Type B pancreatic cell (in vitro differentiated cells): ENCODE results near the gene ESR2. TPM values are rescaled to one million over a fixed set of nuclear protein-coding genes. Genes with fewer than 3 reads are reported as not detected.

Experiments
- DNase-seq: peaks from one replicate; pipeline ENCODE4 v3.0.0; 2021; ENCODE audit warnings: mixed read lengths; ENCODE audit not compliant: unreplicated experiment; ENCODE audit errors: extremely low spot score
- H3K27ac Mint-ChIP-seq: 2 replicates; pipeline ENCODE4 v1.8.0; 2021; ENCODE audit warnings: mild to moderate bottlenecking, mixed read lengths
- H3K27me3 Mint-ChIP-seq: 2 replicates; pipeline ENCODE4 v1.8.0; 2021; ENCODE audit warnings: mixed read lengths
- H3K36me3 Mint-ChIP-seq: 2 replicates; pipeline ENCODE4 v1.8.0; 2021; ENCODE audit warnings: mixed read lengths
- H3K4me1 Mint-ChIP-seq: one replicate; pipeline ENCODE4 v1.8.0; 2021; ENCODE audit warnings: mixed read lengths; ENCODE audit not compliant: unreplicated experiment
- H3K4me3 Mint-ChIP-seq: 2 replicates; pipeline ENCODE4 v1.8.0; 2021; ENCODE audit warnings: mild to moderate bottlenecking, mixed read lengths
- H3K9me3 Mint-ChIP-seq: 2 replicates; pipeline ENCODE4 v1.8.0; 2021; ENCODE audit warnings: mixed read lengths
- CTCF ChIP-seq: fragments of 200-600 bp; sonication (generic); conservative IDR thresholded peaks from 2 replicates; pipeline ENCODE4 v1.5.0; 2021; ENCODE audit warnings: antibody characterized with exemption, mild to moderate bottlenecking
- long read RNA-seq: library from polyadenylated mRNA; unstranded; transcript quantifications from one replicate; pipeline ENCODE4 v2.0.0, GENCODE V29; 2020
- total RNA-seq: library from RNA; stranded (reverse); gene quantifications from 2 replicates; pipeline ENCODE4 v1.2.1, GENCODE V29; 2021; ENCODE audit warnings: low replicate concordance

ESR2 gene
- total RNA-seq = 0.19 and 0.53 TPM in 2 replicates
- long read RNA-seq, partial matches to known transcripts = 0 of 2 reads
- long read RNA-seq, other reads (novel, unspliced or antisense) = 2 of 2 reads

- DNase-seq = peak; percentile 71
- no peak for TF ChIP-seq CTCF
- Mint-ChIP-seq H3K9me3 (no peaks in the 10 kb centered on the region), H3K4me3 (peak within 1 kb of the TSS; percentile 78), H3K36me3 (no peaks in the 10 kb centered on the region), H3K4me1 (peaks cover 5% of the 10 kb centered on the region), H3K27ac (no peak within 1 kb of the TSS), H3K27me3 (peaks cover 65% of the 10 kb centered on the region)
Observed at GRCh38 chr14:64293976-64294671, at the start of gene ESR2. ESR2 (minus strand) TSS chr14:64294371; CDS start chr14:64282985, 11,386 bp downstream.

GRCh38 chr14:64340560-64341196 lies 46.5 kb upstream of the ESR2 start:
- no peak for TF ChIP-seq CTCF
- Mint-ChIP-seq H3K4me1 (peaks cover 25% of the 10 kb centered on the region), H3K27ac (peak overlapping the region; percentile 46), H3K4me3 (peak overlapping the region; percentile 66), H3K27me3 (no peaks in the 10 kb centered on the region), H3K36me3 (peaks cover 4% of the 10 kb centered on the region), H3K9me3 (peaks cover 9% of the 10 kb centered on the region)
- DNase-seq = no peak

- Mint-ChIP-seq H3K27ac (peak overlapping the region; percentile 95), H3K4me1 (peaks cover 25% of the 10 kb centered on the region), H3K27me3 (no peaks in the 10 kb centered on the region), H3K9me3 (peaks cover 9% of the 10 kb centered on the region), H3K36me3 (peaks cover 4% of the 10 kb centered on the region), H3K4me3 (peak overlapping the region; percentile 92)
- no peak for TF ChIP-seq CTCF
- peak; percentile 91 for DNase-seq
Observed at GRCh38 chr14:64338616-64339316, 44.6 kb upstream of the ESR2 start.

GRCh38 chr14:64337888-64338615 lies 43.9 kb upstream of the ESR2 start:
- DNase-seq = peak; percentile 85
- no peak for TF ChIP-seq CTCF
- H3K4me3 Mint-ChIP-seq = peak overlapping the region; percentile 92

GRCh38 chr14:64329149-64329548 lies 35.0 kb upstream of the ESR2 start:
- no peak overlapping the region for H3K4me3 Mint-ChIP-seq
- no peaks in the 10 kb centered on the region for H3K36me3 Mint-ChIP-seq
- no peaks in the 10 kb centered on the region for H3K27me3 Mint-ChIP-seq
- DNase-seq = no peak
- peaks cover 4% of the 10 kb centered on the region for H3K9me3 Mint-ChIP-seq
- H3K4me1 Mint-ChIP-seq = peaks cover 5% of the 10 kb centered on the region
- no peak for TF ChIP-seq CTCF
- H3K27ac Mint-ChIP-seq = no peak overlapping the region

More at GRCh38 chr14:64337888-64338615, 43.9 kb upstream of the ESR2 start:
- Mint-ChIP-seq H3K27ac (peak overlapping the region; percentile 95), H3K9me3 (peaks cover 9% of the 10 kb centered on the region), H3K36me3 (peaks cover 4% of the 10 kb centered on the region), H3K4me1 (peaks cover 25% of the 10 kb centered on the region), H3K27me3 (no peaks in the 10 kb centered on the region)
